ENCODE results near the gene NFIX. TPM values are rescaled to one million over a fixed set of nuclear protein-coding genes. Genes with fewer than 3 reads are reported as not detected.

The NFIX gene
- total and polyA plus RNA-seq, 9 of the 15 experiments (the other 6 are each of a cell fraction or from before 2014, with no cell fraction given): 0.28 to 26.8 (median 5.4) TPM

- H3K9me1 ChIP-seq (ENCODE audit: control insufficient read depth, insufficient read depth, low read length): peaks cover 12% of the 10 kb centered on the region
- no peak overlapping the region for H2AFZ ChIP-seq (ENCODE audit: low read depth, low read length)
- H3K4me1 ChIP-seq (replicated peaks in 1 of 2; ENCODE audit: control insufficient read depth in 2 of 2, insufficient read depth in 2 of 2, low read length in 2 of 2): peaks cover 21 to 48% of the 10 kb centered on the region in 2 experiments; a peak in 4 of 5 replicates
- H3K9me3 ChIP-seq (replicated peaks; ENCODE audit: control insufficient read depth, insufficient read depth, low read depth, low read length): no peaks in the 10 kb centered on the region
- H3K4me3 ChIP-seq: no peak overlapping the region
- no peak for FAIRE-seq
- TF ChIP-seq POLR2AphosphoS5 (IDR thresholded peaks at IDR 0.05; ENCODE audit: control insufficient read depth, insufficient read depth, low read depth, low read length): 0 out of 2 replicates have a peak, but pooled peaks have one; percentile 4
- TF ChIP-seq, protein P1, sequence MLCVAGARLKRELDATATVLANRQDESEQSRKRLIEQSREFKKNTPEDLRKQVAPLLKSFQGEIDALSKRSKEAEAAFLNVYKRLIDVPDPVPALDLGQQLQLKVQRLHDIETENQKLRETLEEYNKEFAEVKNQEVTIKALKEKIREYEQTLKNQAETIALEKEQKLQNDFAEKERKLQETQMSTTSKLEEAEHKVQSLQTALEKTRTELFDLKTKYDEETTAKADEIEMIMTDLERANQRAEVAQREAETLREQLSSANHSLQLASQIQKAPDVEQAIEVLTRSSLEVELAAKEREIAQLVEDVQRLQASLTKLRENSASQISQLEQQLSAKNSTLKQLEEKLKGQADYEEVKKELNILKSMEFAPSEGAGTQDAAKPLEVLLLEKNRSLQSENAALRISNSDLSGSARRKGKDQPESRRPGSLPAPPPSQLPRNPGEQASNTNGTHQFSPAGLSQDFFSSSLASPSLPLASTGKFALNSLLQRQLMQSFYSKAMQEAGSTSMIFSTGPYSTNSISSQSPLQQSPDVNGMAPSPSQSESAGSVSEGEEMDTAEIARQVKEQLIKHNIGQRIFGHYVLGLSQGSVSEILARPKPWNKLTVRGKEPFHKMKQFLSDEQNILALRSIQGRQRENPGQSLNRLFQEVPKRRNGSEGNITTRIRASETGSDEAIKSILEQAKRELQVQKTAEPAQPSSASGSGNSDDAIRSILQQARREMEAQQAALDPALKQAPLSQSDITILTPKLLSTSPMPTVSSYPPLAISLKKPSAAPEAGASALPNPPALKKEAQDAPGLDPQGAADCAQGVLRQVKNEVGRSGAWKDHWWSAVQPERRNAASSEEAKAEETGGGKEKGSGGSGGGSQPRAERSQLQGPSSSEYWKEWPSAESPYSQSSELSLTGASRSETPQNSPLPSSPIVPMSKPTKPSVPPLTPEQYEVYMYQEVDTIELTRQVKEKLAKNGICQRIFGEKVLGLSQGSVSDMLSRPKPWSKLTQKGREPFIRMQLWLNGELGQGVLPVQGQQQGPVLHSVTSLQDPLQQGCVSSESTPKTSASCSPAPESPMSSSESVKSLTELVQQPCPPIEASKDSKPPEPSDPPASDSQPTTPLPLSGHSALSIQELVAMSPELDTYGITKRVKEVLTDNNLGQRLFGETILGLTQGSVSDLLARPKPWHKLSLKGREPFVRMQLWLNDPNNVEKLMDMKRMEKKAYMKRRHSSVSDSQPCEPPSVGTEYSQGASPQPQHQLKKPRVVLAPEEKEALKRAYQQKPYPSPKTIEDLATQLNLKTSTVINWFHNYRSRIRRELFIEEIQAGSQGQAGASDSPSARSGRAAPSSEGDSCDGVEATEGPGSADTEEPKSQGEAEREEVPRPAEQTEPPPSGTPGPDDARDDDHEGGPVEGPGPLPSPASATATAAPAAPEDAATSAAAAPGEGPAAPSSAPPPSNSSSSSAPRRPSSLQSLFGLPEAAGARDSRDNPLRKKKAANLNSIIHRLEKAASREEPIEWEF (CRISPR knock-in tag; IDR thresholded peaks at IDR 0.05): no peak
- TF ChIP-seq CBFA2T2 (conservative IDR thresholded peaks at IDR 0.05): no peak
- no peak for TF ChIP-seq FOXJ3 (CRISPR knock-in tag; IDR thresholded peaks at IDR 0.05)
- H3K27me3 ChIP-seq (ENCODE audit: control insufficient read depth in 2 of 2, insufficient read depth in 2 of 2, low read length in 2 of 2): no peaks in the 10 kb centered on the region
- CTCF ChIA-PET (ENCODE audit: low intra/inter-chr PET ratio): no interaction called here
- H4K20me1 ChIP-seq (replicated peaks; ENCODE audit: control insufficient read depth, insufficient read depth, low read length): peaks cover 53% of the 10 kb centered on the region
- BruUV-seq (replicated peaks): no TSS peak
- peaks cover 94% of the 10 kb centered on the region for H3K79me2 ChIP-seq (ENCODE audit: control insufficient read depth, insufficient read depth, low read length)
- in situ Hi-C loops (cut with MboI) (no loop called here), intact Hi-C loops (cut with micrococcal nuclease) (no loop called here)
- no peak overlapping the region for H3K27ac ChIP-seq (ENCODE audit: extremely low read depth, low read depth, low read length)
- peak overlapping the region in 1 of 2 experiments; percentile 97; a peak in 1 of 4 replicates for H3K9ac ChIP-seq (ENCODE audit: insufficient read depth in 1 of 2, low read depth in 2 of 2, low read length in 2 of 2)
- POLR2A ChIA-PET: interaction anchor here (0.7 to 3.0 kb wide), 6 partner anchors 8 to 31 kb away, joined by 3 to 12 read pairs (median 4); partner anchors contain the start of genes IER2 and STX10
- peak overlapping the region; percentile 88 for H3K4me2 ChIP-seq (ENCODE audit: insufficient read depth, low read length)
- ATAC-seq: no peak
- DNase-seq (ENCODE audit: extremely low read depth in 1 of 4, low spot score in 3 of 4): no peak
- WGBS (ENCODE audit: insufficient coverage, low coverage, missing lambda C conversion rate): 82% methylated on average over 10 of the region's 10 CpGs
- H3K36me3 ChIP-seq (ENCODE audit: control insufficient read depth, insufficient read depth, low read length): peaks cover 63% of the 10 kb centered on the region
Measured at GRCh38 chr19:13120817-13121216, 125.5 kb downstream of the NFIX start.
